HepG2 (cell line): ENCODE measurements around the gene UBQLN1. TPM values are rescaled to one million over a fixed set of nuclear protein-coding genes. Genes with fewer than 3 reads are reported as not detected.

Experiments
- SIX4 ChIP-seq: sonication (generic); formaldehyde crosslinking; IDR thresholded peaks from 2 replicates; pipeline ENCODE4 v1.4.0; 2020; ENCODE audit warnings: missing genetic modification reagents
- polyA plus RNA-seq, 8 experiments: library from polyadenylated mRNA; depleted of rRNA in 3 of 8; stranded (reverse) in 7 of 8; unstranded in 1 of 8; fragments of >200 nt; fragmentation: Illumina TruSeq in 4 of 8; extraction: Trizol in 4 of 8; gene quantifications; 2 replicates each; pipeline versions ENCODE4 v1.2.1 to v1.2.3, GENCODE V29; 2011 to 2016; ENCODE audit warnings: low read depth in 4 of 8, missing spikeins in 1 of 8, mixed read lengths in 1 of 8; ENCODE audit not compliant: insufficient read depth in 1 of 8
- total RNA-seq, 5 experiments: library from RNA; depleted of rRNA; stranded (reverse); fragments of >200 nt; fragmentation: Illumina TruSeq; extraction: Trizol; gene quantifications; 2 replicates each; pipeline ENCODE4 v1.2.3, GENCODE V29; 2016; ENCODE audit warnings: low read depth in 1 of 5
- TF ChIP-seq, protein P1 (sequence below): sonication (generic); formaldehyde crosslinking; IDR thresholded peaks from 2 replicates; pipeline ENCODE4 v1.4.0; 2020; ENCODE audit warnings: mild to moderate bottlenecking, missing genetic modification reagents
- TF ChIP-seq, protein P2 (sequence below): sonication (generic); formaldehyde crosslinking; IDR thresholded peaks from 2 replicates; pipeline ENCODE4 v1.4.0; 2020; ENCODE audit warnings: low read depth, missing genetic modification reagents

The UBQLN1 gene
- total and polyA plus RNA-seq, 2 of the 13 experiments (the other 11 are each of a cell fraction or from before 2014, with no cell fraction given) = 78.1 to 83.8 TPM

DNA sequence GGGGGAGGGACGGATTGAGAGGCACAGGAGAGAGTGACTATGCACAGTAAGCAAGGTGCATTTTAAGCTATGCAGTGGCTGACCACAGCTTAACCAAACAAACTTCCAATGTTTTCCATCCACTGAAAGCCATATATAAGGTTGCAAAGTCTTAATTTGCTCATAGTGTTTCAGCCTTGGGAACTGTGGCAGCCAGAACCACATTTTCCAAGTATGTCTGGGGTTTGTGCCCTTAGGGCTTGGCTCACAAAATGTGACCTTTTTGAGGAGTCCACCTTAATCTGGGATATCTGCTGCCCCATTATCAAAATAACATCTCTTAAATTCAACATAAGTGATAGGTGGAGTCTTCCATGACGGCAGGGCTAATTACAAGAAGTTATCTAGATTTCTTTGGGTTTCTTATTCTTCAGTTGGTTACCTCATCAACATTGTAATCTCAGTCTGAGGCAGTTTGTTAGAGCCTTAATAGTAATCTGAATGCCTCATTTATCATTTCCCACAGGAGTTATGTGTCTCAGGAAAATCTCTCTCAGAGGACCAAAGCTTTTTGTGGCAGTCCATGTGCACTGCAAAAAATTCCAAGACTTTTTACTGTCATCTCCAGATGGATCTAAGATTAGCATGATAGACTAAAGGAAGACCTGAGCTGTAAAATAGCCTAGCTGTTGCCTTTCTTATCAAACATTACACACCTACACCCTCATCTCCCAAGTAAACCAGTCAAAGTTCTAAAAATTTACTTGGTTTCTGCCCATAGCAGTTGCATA is 15.2 kb upstream of the UBQLN1 start (continued):
- TF ChIP-seq, protein P1, sequence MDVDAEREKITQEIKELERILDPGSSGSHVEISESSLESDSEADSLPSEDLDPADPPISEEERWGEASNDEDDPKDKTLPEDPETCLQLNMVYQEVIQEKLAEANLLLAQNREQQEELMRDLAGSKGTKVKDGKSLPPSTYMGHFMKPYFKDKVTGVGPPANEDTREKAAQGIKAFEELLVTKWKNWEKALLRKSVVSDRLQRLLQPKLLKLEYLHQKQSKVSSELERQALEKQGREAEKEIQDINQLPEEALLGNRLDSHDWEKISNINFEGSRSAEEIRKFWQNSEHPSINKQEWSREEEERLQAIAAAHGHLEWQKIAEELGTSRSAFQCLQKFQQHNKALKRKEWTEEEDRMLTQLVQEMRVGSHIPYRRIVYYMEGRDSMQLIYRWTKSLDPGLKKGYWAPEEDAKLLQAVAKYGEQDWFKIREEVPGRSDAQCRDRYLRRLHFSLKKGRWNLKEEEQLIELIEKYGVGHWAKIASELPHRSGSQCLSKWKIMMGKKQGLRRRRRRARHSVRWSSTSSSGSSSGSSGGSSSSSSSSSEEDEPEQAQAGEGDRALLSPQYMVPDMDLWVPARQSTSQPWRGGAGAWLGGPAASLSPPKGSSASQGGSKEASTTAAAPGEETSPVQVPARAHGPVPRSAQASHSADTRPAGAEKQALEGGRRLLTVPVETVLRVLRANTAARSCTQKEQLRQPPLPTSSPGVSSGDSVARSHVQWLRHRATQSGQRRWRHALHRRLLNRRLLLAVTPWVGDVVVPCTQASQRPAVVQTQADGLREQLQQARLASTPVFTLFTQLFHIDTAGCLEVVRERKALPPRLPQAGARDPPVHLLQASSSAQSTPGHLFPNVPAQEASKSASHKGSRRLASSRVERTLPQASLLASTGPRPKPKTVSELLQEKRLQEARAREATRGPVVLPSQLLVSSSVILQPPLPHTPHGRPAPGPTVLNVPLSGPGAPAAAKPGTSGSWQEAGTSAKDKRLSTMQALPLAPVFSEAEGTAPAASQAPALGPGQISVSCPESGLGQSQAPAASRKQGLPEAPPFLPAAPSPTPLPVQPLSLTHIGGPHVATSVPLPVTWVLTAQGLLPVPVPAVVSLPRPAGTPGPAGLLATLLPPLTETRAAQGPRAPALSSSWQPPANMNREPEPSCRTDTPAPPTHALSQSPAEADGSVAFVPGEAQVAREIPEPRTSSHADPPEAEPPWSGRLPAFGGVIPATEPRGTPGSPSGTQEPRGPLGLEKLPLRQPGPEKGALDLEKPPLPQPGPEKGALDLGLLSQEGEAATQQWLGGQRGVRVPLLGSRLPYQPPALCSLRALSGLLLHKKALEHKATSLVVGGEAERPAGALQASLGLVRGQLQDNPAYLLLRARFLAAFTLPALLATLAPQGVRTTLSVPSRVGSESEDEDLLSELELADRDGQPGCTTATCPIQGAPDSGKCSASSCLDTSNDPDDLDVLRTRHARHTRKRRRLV (CRISPR knock-in tag) = no peak
- TF ChIP-seq, protein P2, sequence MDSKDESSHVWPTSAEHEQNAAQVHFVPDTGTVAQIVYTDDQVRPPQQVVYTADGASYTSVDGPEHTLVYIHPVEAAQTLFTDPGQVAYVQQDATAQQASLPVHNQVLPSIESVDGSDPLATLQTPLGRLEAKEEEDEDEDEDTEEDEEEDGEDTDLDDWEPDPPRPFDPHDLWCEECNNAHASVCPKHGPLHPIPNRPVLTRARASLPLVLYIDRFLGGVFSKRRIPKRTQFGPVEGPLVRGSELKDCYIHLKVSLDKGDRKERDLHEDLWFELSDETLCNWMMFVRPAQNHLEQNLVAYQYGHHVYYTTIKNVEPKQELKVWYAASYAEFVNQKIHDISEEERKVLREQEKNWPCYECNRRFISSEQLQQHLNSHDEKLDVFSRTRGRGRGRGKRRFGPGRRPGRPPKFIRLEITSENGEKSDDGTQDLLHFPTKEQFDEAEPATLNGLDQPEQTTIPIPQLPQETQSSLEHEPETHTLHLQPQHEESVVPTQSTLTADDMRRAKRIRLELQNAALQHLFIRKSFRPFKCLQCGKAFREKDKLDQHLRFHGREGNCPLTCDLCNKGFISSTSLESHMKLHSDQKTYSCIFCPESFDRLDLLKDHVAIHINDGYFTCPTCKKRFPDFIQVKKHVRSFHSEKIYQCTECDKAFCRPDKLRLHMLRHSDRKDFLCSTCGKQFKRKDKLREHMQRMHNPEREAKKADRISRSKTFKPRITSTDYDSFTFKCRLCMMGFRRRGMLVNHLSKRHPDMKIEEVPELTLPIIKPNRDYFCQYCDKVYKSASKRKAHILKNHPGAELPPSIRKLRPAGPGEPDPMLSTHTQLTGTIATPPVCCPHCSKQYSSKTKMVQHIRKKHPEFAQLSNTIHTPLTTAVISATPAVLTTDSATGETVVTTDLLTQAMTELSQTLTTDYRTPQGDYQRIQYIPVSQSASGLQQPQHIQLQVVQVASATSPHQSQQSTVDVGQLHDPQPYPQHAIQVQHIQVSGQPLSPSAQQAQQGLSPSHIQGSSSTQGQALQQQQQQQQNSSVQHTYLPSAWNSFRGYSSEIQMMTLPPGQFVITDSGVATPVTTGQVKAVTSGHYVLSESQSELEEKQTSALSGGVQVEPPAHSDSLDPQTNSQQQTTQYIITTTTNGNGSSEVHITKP (CRISPR knock-in tag) = no peak
- no peak for TF ChIP-seq SIX4 (CRISPR knock-in tag)
